SKM-1 (cell line): ENCODE measurements around the gene EFCAB10.
"Not testable (repeated sequence)": the region's sequence is repeated elsewhere in the genome, so short reads cannot be mapped to it uniquely, and the experiment has no call there.

Source experiments
- DNase-seq: peaks from one replicate; lab custom pipeline; 2025; ENCODE audit not compliant: unreplicated experiment; lab: John Stamatoyannopoulos, UW

The EFCAB10 gene

GRCh38 chr7:105599080-105599479 is 17.8 kb upstream of the EFCAB10 start:
- not testable (repeated sequence) for DNase-seq

GRCh38 chr7:105596866-105597265 is 15.6 kb upstream of the EFCAB10 start:
- DNase-seq, result no peak

GRCh38 chr7:105594034-105594433 is 12.7 kb upstream of the EFCAB10 start:
- no peak for DNase-seq

GRCh38 chr7:105591522-105591921 is 10.2 kb upstream of the EFCAB10 start:
- no peak for DNase-seq

DNA sequence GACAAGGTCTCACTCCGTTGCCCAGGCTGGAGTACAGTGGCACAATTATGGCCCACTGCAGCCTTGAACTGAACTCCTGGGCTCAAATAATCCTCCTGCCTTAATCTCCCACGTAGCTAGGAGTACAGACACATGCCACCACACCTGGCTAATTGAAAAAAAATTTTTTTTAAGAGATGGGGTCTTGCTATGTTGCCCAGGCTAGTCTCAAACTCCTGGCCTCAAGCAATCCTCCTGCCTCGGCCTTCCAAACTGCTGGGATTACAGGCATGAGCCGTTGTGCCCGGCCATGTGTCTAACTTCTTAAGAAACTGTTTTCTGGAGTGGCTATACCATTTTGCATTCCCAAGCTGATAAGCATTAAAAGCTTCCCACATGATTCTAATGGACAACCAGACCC is 9.5 kb upstream of the EFCAB10 start:
- DNase-seq, result no peak

GRCh38 chr7:105589356-105590077 is 8.2 kb upstream of the EFCAB10 start:
- peak; percentile 76 for DNase-seq

DNA sequence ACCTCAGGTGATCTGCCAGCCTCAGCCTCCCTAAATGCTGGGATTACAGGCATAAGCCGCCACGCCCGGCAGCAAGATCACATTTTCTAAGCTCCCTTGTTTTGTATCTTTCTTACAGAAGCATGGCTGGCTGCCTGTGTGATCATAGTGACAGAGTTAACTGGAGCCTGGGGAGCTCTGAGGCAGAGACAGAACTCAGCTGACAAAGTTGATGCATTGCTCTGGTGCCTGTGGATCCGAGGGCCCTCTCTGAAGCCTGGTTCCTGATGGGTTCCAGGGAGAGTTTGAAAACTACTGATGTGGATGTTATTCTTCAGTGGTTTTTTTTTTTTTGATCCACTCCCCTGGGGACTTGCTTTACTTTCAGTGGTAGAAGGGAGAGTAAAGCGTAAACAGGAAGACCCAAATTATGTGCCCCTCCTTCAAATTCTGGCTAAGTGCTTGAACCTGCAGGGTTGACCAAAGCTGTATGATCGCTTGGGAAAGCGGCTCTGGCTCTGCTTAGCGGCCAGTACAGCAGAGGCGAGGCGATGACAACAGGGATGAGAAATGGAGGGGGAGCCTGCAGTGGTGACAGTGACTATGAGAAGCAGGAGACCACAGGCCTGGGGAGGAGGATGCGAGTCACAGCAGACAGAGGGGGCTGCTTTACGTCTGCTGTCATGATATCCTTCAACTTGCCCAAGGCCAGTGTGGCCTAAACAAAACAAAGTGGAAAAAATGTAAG is 6.8 kb upstream of the EFCAB10 start:
- no peak for DNase-seq

DNA sequence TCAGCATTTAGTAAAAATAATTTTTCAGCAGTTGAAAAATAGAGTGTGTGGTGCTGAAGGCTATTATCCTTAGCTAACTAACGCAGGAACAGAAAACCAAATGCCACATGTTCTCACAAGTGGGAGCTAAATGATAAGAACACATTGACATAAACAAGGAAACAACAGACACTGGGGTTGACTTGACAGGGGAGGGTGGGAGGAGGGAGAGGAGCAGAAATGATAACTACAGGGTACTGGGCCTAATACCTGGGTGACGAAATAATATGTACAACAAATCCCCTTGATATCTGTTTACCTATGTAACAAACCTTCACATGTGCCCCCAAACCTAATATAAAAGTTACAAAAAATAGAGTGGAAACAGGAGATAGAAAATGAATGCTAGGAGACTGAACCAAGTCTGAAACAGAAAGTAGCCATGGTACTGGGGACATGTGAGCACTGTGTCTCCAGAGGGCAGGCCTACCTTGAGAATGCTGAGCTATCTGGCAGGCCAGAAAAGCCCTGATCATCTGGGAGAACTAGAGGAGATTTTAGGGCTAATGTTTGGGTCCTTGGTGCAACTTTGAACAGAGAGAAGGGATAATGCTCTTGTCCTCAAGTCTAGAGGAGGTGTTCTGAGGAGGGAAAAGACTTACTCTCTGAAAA is 4.7 kb upstream of the EFCAB10 start:
- DNase-seq, result no peak

DNA sequence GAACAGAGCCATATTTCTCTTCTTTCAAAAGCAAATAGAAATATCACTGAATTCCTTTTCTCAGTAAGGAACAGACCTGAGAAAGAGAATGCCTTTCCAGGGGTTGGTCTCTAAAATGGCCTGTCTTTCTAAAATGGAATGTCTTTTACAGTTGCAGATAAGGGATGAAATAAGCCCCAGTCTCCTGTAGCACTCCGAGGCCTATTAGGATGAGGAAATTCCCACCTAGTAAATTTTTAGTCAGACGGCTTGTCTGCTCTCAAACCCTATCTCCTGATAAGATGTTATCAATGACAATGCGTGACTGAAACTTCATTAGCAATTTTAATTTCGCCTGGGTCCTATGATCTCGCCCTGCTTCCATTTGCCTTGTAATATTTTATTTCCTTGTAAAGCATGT is 2.9 kb upstream of the EFCAB10 start:
- DNase-seq, result no peak

- DNase-seq, result no peak
These were observed 1.8 kb upstream of the EFCAB10 start for GRCh38 chr7:105583061-105583460.

DNA sequence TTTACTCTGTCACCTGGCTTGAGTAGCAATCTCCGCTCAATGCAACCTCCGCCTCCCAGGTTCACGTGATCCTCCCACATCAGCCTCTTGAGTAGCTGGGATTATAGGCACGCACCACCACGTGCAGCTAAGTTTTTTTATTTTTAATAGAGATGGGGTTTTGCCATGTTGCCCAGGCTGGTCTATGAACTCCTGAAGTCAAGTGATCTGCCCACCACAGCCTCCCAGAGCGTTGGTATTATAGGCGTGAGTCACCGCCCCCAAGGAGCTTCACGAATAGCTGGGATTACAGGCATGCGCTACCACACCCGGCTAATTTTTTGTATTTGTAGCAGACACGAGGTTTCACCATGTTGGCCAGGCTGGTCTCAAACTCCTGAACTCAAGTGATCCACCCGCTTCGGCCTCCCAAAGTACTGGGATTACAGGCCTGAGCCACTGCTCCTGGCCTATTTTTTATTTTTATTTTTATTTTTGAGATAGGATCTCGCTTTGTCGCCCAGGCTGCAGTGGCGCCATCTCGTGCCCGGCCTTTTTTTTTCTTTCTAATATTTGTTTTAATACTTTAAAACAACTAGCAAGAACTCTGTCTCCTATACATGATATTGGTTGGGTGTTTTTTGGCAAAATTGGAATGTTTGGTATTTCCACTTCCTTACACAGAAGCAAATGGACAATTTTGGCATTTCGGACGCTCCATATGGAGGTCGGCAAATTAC is 1.1 kb downstream of the EFCAB10 start:
- DNase-seq, result no peak

DNA sequence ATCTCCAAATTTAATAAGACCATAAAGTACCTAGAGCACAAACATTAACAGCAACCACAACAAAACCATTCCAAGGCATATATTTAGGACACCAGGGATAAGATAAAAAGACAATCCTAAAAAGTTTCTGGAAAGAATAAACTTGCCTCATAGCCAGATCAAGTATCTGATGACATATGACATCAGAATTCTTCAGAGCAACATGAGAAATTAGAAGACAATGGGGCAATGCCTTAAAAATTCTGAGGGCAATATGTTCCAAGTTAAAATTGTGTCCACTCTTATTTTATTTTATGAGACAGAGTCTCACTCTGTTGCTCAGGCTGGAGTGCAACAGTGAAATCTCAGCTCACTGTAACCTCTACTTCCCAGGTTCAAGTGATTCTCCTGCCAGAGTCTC is 2.8 kb downstream of the EFCAB10 start:
- no peak for DNase-seq

GRCh38 chr7:105577251-105577650 is 4.0 kb downstream of the EFCAB10 start:
- no peak for DNase-seq

DNA sequence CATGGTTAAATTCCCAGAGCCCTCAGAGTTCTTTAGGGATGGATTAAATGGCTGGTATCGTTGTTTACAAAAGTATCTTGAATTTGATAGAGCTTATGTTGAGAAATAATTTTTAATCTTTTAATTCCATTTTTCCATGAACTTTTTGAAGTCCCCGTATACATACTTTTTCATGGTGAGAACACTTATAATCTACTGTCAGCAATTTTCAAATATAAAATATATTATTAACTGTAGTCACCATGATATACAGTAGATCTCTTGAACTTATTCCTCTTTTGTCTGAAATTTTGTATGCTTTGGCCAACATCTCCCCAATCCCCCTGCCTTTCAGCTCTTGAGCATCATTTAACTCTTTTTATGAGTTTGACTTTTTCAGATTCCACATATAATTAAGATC is 9.4 kb downstream of the EFCAB10 start:
- DNase-seq, result no peak

- DNase-seq, result no peak
These were observed 13.5 kb downstream of the EFCAB10 start for GRCh38 chr7:105567821-105568220.

GRCh38 chr7:105567024-105567423 is 14.3 kb downstream of the EFCAB10 start:
- no peak for DNase-seq

GRCh38 chr7:105565190-105565589 is 16.1 kb downstream of the EFCAB10 start:
- no peak for DNase-seq

- DNase-seq, result no peak
These were observed 21.4 kb downstream of the EFCAB10 start for GRCh38 chr7:105559926-105560325.

DNA sequence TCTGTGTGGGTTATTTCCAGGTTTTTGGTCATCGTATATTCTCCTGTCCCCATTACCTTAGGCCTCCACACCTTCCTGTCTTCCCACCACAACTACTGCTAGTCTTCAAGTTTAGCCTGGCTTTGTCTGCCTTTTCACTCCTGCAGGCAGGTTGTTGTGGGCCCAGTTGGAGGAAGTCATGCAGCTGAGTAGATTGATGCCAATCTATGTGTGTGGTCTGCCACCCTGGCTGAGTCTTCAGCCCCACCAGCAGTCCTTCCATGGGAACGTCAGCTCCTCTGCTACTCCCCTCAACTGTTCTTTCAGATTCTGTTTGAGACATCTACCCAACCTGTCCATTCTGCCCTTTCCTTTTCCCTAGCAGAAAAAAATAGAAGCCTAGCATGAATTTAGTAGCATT is 43.0 kb downstream of the EFCAB10 start:
- no peak for DNase-seq

DNA sequence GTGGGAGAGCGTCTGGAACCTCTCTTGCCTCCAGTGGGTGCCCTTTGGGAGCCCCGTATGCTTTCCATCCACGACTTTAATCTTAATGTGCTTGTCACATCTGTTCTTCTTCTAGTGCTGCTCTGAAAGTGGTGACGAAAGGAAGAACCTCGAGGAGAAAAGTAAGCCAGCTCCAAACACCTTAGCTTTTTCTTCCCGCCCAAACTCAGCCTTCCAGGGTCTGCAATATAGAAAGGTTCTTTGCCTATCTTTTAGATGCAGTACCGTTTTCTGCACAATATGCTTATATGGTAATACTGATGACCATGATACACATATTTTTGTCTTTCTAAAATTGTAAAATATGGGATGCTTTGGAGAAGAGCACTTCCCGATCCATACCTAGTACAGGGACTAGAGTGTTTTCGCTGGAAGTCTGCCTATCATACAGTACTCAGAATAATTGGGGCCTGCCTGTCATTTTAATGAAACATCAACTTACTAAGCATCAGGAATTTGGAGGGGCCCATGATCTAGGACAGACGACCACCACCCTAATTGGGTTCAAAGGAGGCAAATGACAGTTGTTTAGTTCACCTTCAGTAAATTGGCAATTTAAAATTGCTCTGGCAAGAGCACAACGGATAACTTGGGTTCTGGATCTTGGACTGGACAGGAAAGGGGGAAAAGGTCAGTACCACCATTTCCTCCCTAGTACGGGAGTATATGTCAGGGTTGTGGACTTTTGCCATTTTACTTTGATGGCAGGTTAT is 48.4 kb downstream of the EFCAB10 start:
- no peak for DNase-seq
